Right lobe of liver (tissue), 6 donors: ENCODE results near the gene STX4. TPM values are rescaled to one million over a fixed set of nuclear protein-coding genes. Genes with fewer than 3 reads are reported as not detected.
"Not testable (repeated sequence)": the region's sequence is repeated elsewhere in the genome, so short reads cannot be mapped to it uniquely, and the experiment has no call there.

Source experiments
- ATAC-seq, 4 donors: fragments of 200-7000 bp; cut with Tn5 transposase; one replicate each; pipeline ENCODE4 v1.9.1; 2020; ENCODE audit warnings: mild to moderate bottlenecking in 4 of 4, moderate library complexity in 4 of 4
- DNase-seq, 3 donors: peaks; one replicate each; pipeline ENCODE4 v3.0.0-alpha.2; 2020
- H3K27ac ChIP-seq, 3 donors: fragments of 200-600 bp; one replicate each; pipeline ENCODE4 v1.8.0; 2022
- H3K27me3 ChIP-seq, 2 donors: fragments of 200-600 bp; one replicate each; pipeline ENCODE4 v1.8.0; 2022
- H3K36me3 ChIP-seq, 4 donors: fragments of 200-600 bp; sonication (generic) in 1 of 4; one replicate each; pipeline versions ENCODE4 v1.5.1 to v1.8.0; 2017 to 2022; ENCODE audit warnings: control low read depth in 1 of 4
- H3K4me1 ChIP-seq, 4 donors: fragments of 200-600 bp; sonication (generic) in 1 of 4; one replicate each; pipeline versions ENCODE4 v1.5.1 to v1.8.0; 2017 to 2022; ENCODE audit warnings: control low read depth in 1 of 4
- H3K4me3 ChIP-seq, 3 donors: fragments of 200-600 bp; one replicate each; pipeline ENCODE4 v1.8.0; 2022
- H3K9me3 ChIP-seq, 4 donors: fragments of 200-600 bp; sonication (generic) in 1 of 4; one replicate each; pipeline versions ENCODE4 v1.5.1 to v1.8.0; 2017 to 2022; ENCODE audit warnings: control low read depth in 1 of 4
- POLR2A ChIP-seq: fragments of 450-650 bp; IDR thresholded peaks from one replicate; pipeline ENCODE4 v1.6.1; 2017; ENCODE audit warnings: antibody characterized with exemption, mild to moderate bottlenecking
- WGBS: methylation state at CpG from one replicate; pipeline ENCODE4 v1.1.6; 2018; ENCODE audit warnings: low coverage, low lambda C conversion rate; ENCODE audit not compliant: insufficient coverage; ENCODE audit errors: missing lambda C conversion rate; 5-methylcytosine and 5-hydroxymethylcytosine counted together
- intact Hi-C, 2 donors: fragments of 100-400 bp; cut with DNase I; formaldehyde crosslinking; loops; one replicate each; pipeline versions ENCODE4 v1.11.2 to v1.14.1; 2022
- total RNA-seq, 6 experiments: library from RNA; depleted of rRNA in 2 of 6; stranded (reverse); fragments of >200 nt in 2 of 6; fragmentation: NEBNext Ultra II Directional in 3 of 6; extraction: Animal tissue kit (Norgen Biotek cat#: 25700) in 3 of 6; gene quantifications; one replicate each; pipeline versions ENCODE4 v1.1.0 to v1.2.4, GENCODE V29; 2016 to 2023
- TF ChIP-seq, protein P1 (sequence below), 4 donors: fragments of 200-600 bp in 3 of 4; fragments of 450-650 bp in 1 of 4; IDR thresholded peaks; one replicate each; pipeline versions ENCODE4 v1.5.1 to v1.8.0; 2016 to 2022; ENCODE audit warnings: antibody characterized with exemption in 4 of 4, mild to moderate bottlenecking in 2 of 4
- donor health status: DM: no; HTN: yes; CAD: no.
- donor health status: DM: no; HTN: no; CAD: no.
- donor health status: DM: no; HTN: no; CAD: no.
- donor health status: DM: no; HTN: yes; CAD: no.
- donor health status: DM: no; HTN: yes; CAD: no.

STX4 gene
- total RNA-seq, 6 experiments from 2014 or later: 18.8 to 52.8 (median 23.6) TPM

DNA sequence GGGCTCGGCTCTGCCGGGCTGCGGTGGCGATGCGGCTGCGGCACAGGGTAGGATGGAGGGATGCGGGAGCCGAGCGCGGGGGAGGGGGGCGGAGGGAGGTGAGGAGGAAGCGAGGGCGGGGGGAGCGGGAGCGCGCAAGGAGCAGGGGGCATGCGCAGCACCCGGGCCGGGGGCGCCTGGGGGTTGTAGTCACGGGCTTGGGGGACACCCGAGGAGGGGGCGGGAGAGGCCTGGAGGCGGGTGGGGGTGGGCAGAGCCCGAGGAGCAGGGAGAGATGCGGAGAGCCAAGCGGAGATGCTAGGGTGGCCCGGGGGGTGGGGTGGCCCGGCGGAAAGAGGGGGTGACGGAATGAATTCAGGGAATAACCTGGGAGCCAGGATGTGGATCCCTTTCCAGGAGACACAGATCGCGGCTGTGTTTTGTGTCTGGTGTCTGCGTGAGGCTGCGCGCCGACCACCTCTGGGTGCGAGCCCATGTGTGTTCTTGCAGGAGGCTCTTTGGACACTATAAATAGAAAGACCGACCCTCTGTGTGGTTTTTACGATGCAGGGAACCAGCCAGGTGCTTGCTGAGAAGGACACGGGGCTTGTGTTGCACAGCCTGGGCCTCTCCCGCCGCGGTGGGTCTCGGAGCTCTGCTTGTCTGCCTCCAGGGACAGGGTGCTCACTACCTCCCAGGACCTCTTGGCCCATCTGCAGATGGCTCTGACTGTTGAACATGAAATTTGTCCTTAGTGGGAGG is 22.6 kb upstream of the STX4 start, which contains the start of gene STX1B:
STX1B (minus strand) TSS at position 54 of the 741 bp plus-strand sequence. CDS start 242 bp downstream, outside the sequence.
- no peak for TF ChIP-seq POLR2A
- intact Hi-C loops: no loop called here
- Histone ChIP-seq H3K27me3 (no peaks in the 10 kb centered on the region), H3K36me3 (no peaks in the 10 kb centered on the region), H3K27ac (no peak within 1 kb of the TSS), H3K9me3 (no peaks in the 10 kb centered on the region), H3K4me1 (no peaks in the 10 kb centered on the region), H3K4me3 (no peak within 1 kb of the TSS)
- ATAC-seq: no peak
- WGBS: 15% methylated on average over 17 of the region's 45 CpGs
- DNase-seq: no peak

- H3K36me3 ChIP-seq, intact Hi-C loops, H3K4me3 ChIP-seq, H3K9me3 ChIP-seq, ATAC-seq, H3K27ac ChIP-seq, H3K4me1 ChIP-seq, H3K27me3 ChIP-seq, DNase-seq: not testable (repeated sequence)
- 65% methylated on average over 7 of the region's 7 CpGs for WGBS
These were observed 21.5 kb upstream of the STX4 start for GRCh38 chr16:31011815-31012214.

GRCh38 chr16:31013292-31013691 is 20.1 kb upstream of the STX4 start:
- intact Hi-C loops, H3K4me3 ChIP-seq, H3K36me3 ChIP-seq, H3K4me1 ChIP-seq, ATAC-seq, H3K27ac ChIP-seq, DNase-seq, H3K27me3 ChIP-seq, H3K9me3 ChIP-seq: not testable (repeated sequence)

- no peak overlapping the region for H3K27ac ChIP-seq
- no peak overlapping the region for H3K4me3 ChIP-seq
- no peaks in the 10 kb centered on the region for H3K4me1 ChIP-seq
- DNase-seq (no peak), ATAC-seq (peak; percentile 33 to 86 (median 48))
- H3K9me3 ChIP-seq: no peaks in the 10 kb centered on the region
- no peaks in the 10 kb centered on the region for H3K36me3 ChIP-seq
- 47% methylated on average over 5 of the region's 6 CpGs for WGBS
- intact Hi-C loops: no loop called here
- H3K27me3 ChIP-seq: no peaks in the 10 kb centered on the region
- TF ChIP-seq POLR2A: no peak
- TF ChIP-seq, protein P1, sequence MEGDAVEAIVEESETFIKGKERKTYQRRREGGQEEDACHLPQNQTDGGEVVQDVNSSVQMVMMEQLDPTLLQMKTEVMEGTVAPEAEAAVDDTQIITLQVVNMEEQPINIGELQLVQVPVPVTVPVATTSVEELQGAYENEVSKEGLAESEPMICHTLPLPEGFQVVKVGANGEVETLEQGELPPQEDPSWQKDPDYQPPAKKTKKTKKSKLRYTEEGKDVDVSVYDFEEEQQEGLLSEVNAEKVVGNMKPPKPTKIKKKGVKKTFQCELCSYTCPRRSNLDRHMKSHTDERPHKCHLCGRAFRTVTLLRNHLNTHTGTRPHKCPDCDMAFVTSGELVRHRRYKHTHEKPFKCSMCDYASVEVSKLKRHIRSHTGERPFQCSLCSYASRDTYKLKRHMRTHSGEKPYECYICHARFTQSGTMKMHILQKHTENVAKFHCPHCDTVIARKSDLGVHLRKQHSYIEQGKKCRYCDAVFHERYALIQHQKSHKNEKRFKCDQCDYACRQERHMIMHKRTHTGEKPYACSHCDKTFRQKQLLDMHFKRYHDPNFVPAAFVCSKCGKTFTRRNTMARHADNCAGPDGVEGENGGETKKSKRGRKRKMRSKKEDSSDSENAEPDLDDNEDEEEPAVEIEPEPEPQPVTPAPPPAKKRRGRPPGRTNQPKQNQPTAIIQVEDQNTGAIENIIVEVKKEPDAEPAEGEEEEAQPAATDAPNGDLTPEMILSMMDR (IDR thresholded peaks at IDR 0.05): no peak
These were observed 17.3 kb upstream of the STX4 start for GRCh38 chr16:31016018-31016417.

DNA sequence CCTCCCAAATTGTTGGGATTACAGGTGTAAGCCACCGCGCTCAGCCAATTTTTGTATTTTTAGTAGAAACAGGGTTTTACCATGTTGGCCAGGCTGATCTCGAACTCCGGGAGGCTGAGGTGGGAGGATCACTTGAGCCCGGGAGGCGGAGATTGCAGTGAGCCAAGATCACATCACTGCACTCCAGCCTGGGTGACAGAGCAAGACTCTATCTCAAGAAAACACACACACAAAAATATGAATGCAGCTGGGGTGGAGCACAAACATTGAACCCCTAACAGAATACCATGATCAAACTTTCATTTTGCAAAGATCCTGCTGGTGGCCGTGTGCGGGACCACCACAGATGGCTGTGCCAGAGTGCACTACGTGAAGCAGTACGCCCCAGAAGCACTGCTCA is 15.6 kb upstream of the STX4 start:
- 97% methylated on average over 9 of the region's 10 CpGs for WGBS
- H3K4me1 ChIP-seq, ATAC-seq: not testable (repeated sequence)

GRCh38 chr16:31020536-31020935 is 12.8 kb upstream of the STX4 start:
- TF ChIP-seq, protein P1 (IDR thresholded peaks at IDR 0.05): no peak
- no peak for TF ChIP-seq POLR2A
- WGBS: 76% methylated on average over 2 of the region's 3 CpGs
- H3K27ac ChIP-seq: no peak overlapping the region

More for the DNA sequence above, 15.6 kb upstream of the STX4 start:
- H3K4me3 ChIP-seq, DNase-seq, H3K9me3 ChIP-seq, H3K36me3 ChIP-seq, intact Hi-C loops, H3K27me3 ChIP-seq, H3K27ac ChIP-seq: not testable (repeated sequence)

More at GRCh38 chr16:31020536-31020935, 12.8 kb upstream of the STX4 start:
- Histone ChIP-seq H3K4me1 (no peaks in the 10 kb centered on the region), H3K36me3 (no peaks in the 10 kb centered on the region), H3K4me3 (no peak overlapping the region), H3K27me3 (no peaks in the 10 kb centered on the region), H3K9me3 (no peaks in the 10 kb centered on the region)
- ATAC-seq (no peak), DNase-seq (no peak)
- intact Hi-C loops: no loop called here
